Panc1 (cell line): ENCODE data around the gene BAHCC1. TPM values are rescaled to one million over a fixed set of nuclear protein-coding genes. Genes with fewer than 3 reads are reported as not detected.
A peak's percentile ranks its signal among the peaks of the same experiment; 100 is the strongest.

Source experiments
- ATAC-seq: fragments of 200-7000 bp; cut with Tn5 transposase; 2 replicates; pipeline ENCODE4 v1.9.1; 2020; ENCODE audit warnings: mild to moderate bottlenecking, moderate library complexity
- BruUV-seq: library from RNA; stranded (reverse); fragments of 400-500 nt; replicated peaks from 2 replicates; lab custom pipeline; 2021; lab: Mats Ljungman, UMichigan
- CTCF ChIA-PET: fragments of 300-600 bp; sonication (Branson Sonifier 250); formaldehyde crosslinking; loops from one replicate; lab custom pipeline; 2022; ENCODE audit warnings: antibody characterized with exemption; lab: Charles Lee
- POLR2A ChIA-PET: fragments of 300-600 bp; sonication (Branson Sonifier 250); formaldehyde crosslinking; loops from one replicate; lab custom pipeline; 2022; ENCODE audit warnings: antibody characterized with exemption; lab: Charles Lee
- DNase-seq: peaks from one replicate; pipeline ENCODE4 v3.0.0-alpha.2; 2010; ENCODE audit warnings: low read depth, low spot score
- H3K27ac ChIP-seq: 2 replicates; pipeline ENCODE4 v1.5.1; 2011; ENCODE audit warnings: mild to moderate bottlenecking, low read length, inconsistent platforms
- H3K27me3 ChIP-seq: fragments of 200-500 bp; sonication (Bioruptor generic); 2 replicates; pipeline ENCODE4 v1.6.0; 2014; ENCODE audit warnings: low read length, inconsistent platforms; ENCODE audit not compliant: control insufficient read depth, insufficient read depth
- H3K36me3 ChIP-seq: fragments of 200-500 bp; sonication (Bioruptor generic); 2 replicates; pipeline ENCODE4 v1.5.1; 2014; ENCODE audit warnings: inconsistent platforms, mild to moderate bottlenecking, low read length, moderate library complexity; ENCODE audit not compliant: control insufficient read depth, insufficient read depth
- H3K4me1 ChIP-seq: 2 replicates; pipeline ENCODE4 v1.5.1; 2011; ENCODE audit warnings: inconsistent platforms, mild to moderate bottlenecking, low read length, moderate library complexity; ENCODE audit not compliant: control insufficient read depth, insufficient read depth
- H3K4me3 ChIP-seq, 2 experiments: 2 replicates each; pipeline ENCODE4 v1.5.1; 2011 to 2012; ENCODE audit warnings: low read depth in 2 of 2, low read length in 2 of 2, mild to moderate bottlenecking in 2 of 2, inconsistent platforms in 1 of 2, moderate library complexity in 1 of 2
- H3K9me3 ChIP-seq: fragments of 200-500 bp; sonication (Bioruptor generic); 2 replicates; pipeline ENCODE4 v1.5.1; 2014; ENCODE audit warnings: low read depth, mild to moderate bottlenecking, inconsistent platforms, low read length, moderate library complexity; ENCODE audit not compliant: control insufficient read depth, insufficient read depth
- POLR2AphosphoS5 ChIP-seq: IDR thresholded peaks from 2 replicates; pipeline ENCODE4 v1.6.1; 2012; ENCODE audit warnings: mild to moderate bottlenecking, low read depth, low read length, moderate library complexity
- SIN3A ChIP-seq: IDR thresholded peaks from 2 replicates; pipeline ENCODE4 v1.6.1; 2012; ENCODE audit warnings: low read depth, mild to moderate bottlenecking, low read length, moderate library complexity, borderline replicate concordance; ENCODE audit not compliant: insufficient read depth
- TCF7L2 ChIP-seq: IDR thresholded peaks from 2 replicates; pipeline ENCODE4 v1.6.1; 2011; ENCODE audit warnings: mild to moderate bottlenecking, low read depth, low read length, inconsistent platforms
- in situ Hi-C: cut with HindIII; loops from 2 replicates; pipeline ENCODE4 v1.10.0; 2016; ENCODE audit warnings: low sequenced_read_pairs, low pct_unique_long_range_greater_than_20kb
- intact Hi-C: fragments of 100-400 bp; cut with micrococcal nuclease; formaldehyde crosslinking; loops from one replicate; pipeline ENCODE4 v1.10.0; 2022; ENCODE audit not compliant: unreplicated experiment
- total RNA-seq: library from RNA; stranded (reverse); gene quantifications from one replicate; pipeline ENCODE4 v1.2.1, GENCODE V29; 2021; ENCODE audit not compliant: unreplicated experiment
- TF ChIP-seq, protein P1 (sequence below): fragments of 450-650 bp; IDR thresholded peaks from 2 replicates; pipeline ENCODE4 v1.5.1; 2017; ENCODE audit warnings: mild to moderate bottlenecking
- TF ChIP-seq, protein P2 (sequence below), 2 experiments: IDR thresholded peaks; 2 replicates each; pipeline ENCODE4 v1.6.1; 2011 to 2012; ENCODE audit warnings: low read depth in 2 of 2, control low read depth in 1 of 2, low read length in 1 of 2, mild to moderate bottlenecking in 1 of 2, moderate library complexity in 1 of 2; ENCODE audit not compliant: insufficient read depth in 1 of 2

The BAHCC1 gene
- total RNA-seq, 1 experiment from 2014 or later, result 77.4 TPM

DNA sequence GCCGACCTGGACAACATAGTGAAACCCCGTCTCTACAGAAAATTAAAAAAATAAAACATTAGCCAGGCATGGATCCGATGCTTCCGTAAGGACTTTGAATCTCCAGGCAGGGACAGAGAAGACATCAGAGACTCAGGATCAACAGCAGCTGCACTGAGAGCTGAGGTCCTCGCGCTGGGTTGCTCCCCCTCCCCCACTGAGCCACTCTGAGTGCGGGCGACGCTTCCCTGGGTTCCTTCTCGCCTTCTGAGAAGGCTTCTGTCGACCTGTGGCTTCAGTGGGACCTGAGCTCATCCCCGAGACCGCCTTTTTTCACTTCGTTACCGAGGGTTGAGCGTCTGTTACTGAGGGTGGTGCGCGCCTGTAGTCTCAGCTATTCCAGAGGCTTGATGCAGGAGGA, 96.9 kb downstream of the BAHCC1 start:
- BruUV-seq, result no TSS peak
- POLR2A ChIA-PET, result interaction anchor here (0.6 kb wide), 1 partner anchor 9 kb away, joined by 6 read pairs; no protein-coding TSS in a partner anchor

DNA sequence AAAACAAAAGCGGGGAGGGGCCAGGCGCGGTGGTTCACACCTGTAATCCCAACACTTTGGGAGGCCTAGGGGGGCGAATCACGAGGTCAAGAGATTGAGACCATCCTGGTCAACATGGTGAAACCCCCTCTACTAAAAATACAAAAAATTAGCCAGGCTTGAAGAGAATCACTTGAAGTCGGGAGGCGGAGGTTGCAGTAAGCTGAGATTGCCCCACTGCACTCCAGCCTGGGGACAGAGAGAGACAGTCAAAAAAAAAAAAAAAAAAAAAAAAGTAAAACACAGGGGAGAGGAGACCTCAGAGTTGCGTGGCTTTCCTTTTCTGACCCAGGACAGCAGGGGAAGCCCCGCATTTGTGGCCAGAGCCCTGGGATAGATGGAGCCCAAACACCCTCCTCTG, 97.4 kb downstream of the BAHCC1 start:
- no peak for ATAC-seq
- BruUV-seq, result no TSS peak
- H3K36me3 ChIP-seq, result no peaks in the 10 kb centered on the region; the same call in 1 of the 2 replicates
- H3K4me3 ChIP-seq, result no peak overlapping the region
- in situ Hi-C loops (no loop called here), intact Hi-C loops (no loop called here)
- no peaks in the 10 kb centered on the region for H3K9me3 ChIP-seq
- CTCF ChIA-PET, result no interaction called here
- H3K4me1 ChIP-seq, result peaks cover 26% of the 10 kb centered on the region
- POLR2A ChIA-PET, result no interaction called here
- TF ChIP-seq POLR2AphosphoS5 (no peak), TCF7L2 (no peak), SIN3A (no peak)
- TF ChIP-seq, protein P1, sequence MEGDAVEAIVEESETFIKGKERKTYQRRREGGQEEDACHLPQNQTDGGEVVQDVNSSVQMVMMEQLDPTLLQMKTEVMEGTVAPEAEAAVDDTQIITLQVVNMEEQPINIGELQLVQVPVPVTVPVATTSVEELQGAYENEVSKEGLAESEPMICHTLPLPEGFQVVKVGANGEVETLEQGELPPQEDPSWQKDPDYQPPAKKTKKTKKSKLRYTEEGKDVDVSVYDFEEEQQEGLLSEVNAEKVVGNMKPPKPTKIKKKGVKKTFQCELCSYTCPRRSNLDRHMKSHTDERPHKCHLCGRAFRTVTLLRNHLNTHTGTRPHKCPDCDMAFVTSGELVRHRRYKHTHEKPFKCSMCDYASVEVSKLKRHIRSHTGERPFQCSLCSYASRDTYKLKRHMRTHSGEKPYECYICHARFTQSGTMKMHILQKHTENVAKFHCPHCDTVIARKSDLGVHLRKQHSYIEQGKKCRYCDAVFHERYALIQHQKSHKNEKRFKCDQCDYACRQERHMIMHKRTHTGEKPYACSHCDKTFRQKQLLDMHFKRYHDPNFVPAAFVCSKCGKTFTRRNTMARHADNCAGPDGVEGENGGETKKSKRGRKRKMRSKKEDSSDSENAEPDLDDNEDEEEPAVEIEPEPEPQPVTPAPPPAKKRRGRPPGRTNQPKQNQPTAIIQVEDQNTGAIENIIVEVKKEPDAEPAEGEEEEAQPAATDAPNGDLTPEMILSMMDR, result no peak
- TF ChIP-seq, protein P2, sequence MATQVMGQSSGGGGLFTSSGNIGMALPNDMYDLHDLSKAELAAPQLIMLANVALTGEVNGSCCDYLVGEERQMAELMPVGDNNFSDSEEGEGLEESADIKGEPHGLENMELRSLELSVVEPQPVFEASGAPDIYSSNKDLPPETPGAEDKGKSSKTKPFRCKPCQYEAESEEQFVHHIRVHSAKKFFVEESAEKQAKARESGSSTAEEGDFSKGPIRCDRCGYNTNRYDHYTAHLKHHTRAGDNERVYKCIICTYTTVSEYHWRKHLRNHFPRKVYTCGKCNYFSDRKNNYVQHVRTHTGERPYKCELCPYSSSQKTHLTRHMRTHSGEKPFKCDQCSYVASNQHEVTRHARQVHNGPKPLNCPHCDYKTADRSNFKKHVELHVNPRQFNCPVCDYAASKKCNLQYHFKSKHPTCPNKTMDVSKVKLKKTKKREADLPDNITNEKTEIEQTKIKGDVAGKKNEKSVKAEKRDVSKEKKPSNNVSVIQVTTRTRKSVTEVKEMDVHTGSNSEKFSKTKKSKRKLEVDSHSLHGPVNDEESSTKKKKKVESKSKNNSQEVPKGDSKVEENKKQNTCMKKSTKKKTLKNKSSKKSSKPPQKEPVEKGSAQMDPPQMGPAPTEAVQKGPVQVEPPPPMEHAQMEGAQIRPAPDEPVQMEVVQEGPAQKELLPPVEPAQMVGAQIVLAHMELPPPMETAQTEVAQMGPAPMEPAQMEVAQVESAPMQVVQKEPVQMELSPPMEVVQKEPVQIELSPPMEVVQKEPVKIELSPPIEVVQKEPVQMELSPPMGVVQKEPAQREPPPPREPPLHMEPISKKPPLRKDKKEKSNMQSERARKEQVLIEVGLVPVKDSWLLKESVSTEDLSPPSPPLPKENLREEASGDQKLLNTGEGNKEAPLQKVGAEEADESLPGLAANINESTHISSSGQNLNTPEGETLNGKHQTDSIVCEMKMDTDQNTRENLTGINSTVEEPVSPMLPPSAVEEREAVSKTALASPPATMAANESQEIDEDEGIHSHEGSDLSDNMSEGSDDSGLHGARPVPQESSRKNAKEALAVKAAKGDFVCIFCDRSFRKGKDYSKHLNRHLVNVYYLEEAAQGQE (IDR thresholded peaks at IDR 0.05; ENCODE audit: insufficient read depth in 1 of 2, low read depth in 2 of 2, low read length in 1 of 2), result no peak
- H3K27ac ChIP-seq, result no peak overlapping the region
- H3K27me3 ChIP-seq, result no peaks in the 10 kb centered on the region
- DNase-seq, result no peak

More for the DNA sequence above, 96.9 kb downstream of the BAHCC1 start:
- no peak for TF ChIP-seq SIN3A
- TF ChIP-seq, protein P1, result no peak
- in situ Hi-C loops (no loop called here), intact Hi-C loops (no loop called here)
- Histone ChIP-seq H3K27me3 (no peaks in the 10 kb centered on the region), H3K9me3 (no peaks in the 10 kb centered on the region), H3K4me1 (peaks cover 29% of the 10 kb centered on the region), H3K36me3 (no peaks in the 10 kb centered on the region; the same call in 1 of the 2 replicates), H3K27ac (0 out of 2 replicates have a peak overlapping the region, but pooled peaks have one; percentile 18), H3K4me3 (no peak overlapping the region)
- CTCF ChIA-PET, result no interaction called here
- DNase-seq (no peak), ATAC-seq (no peak)
